GM13977 (cell line): Measurements from ENCODE around the gene GRIN2A.
"Not testable (repeated sequence)": the region's sequence is repeated elsewhere in the genome, so short reads cannot be mapped to it uniquely, and the experiment has no call there.

Experiments
- DNase-seq: peaks from one replicate; pipeline ENCODE4 v3.0.0; 2012; ENCODE audit warnings: low spot score
- CTCF ChIP-seq: IDR thresholded peaks from 2 replicates; pipeline ENCODE4 v1.5.1; 2012; ENCODE audit warnings: mild to moderate bottlenecking, control low read depth; ENCODE audit not compliant: insufficient read depth; ENCODE audit errors: extremely low read depth, missing control alignments
- in situ Hi-C: fragments of 300-500 bp; cut with MboI; formaldehyde crosslinking; loops from one replicate; pipeline ENCODE4 v1.12.0; 2022; ENCODE audit warnings: low sequenced_read_pairs, low pct_unique_long_range_greater_than_20kb, mixed read lengths, inconsistent platforms; ENCODE audit not compliant: unreplicated experiment

The GRIN2A gene

DNA sequence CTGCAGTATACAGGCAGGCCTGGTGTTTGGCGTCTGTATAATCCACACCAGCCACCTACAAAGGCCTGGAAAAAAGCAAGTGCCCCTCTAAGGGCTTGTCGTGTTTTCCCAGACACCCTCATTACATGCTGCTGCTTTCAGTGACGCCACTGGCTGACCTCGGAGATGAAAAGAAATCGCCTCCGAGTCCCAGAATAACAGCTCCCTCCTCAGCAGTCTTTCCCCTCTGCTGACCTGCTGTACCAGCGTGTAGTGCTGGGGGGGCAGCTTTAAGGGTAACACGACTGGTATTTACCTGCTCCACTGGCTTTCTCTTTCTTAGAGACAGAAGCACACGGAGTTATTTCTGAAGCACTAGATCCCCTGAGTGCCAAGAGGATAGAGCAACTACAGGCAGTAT is 296.8 kb downstream of the GRIN2A start:
- in situ Hi-C loops, result no loop called here
- no peak for TF ChIP-seq CTCF
- no peak for DNase-seq

- DNase-seq, in situ Hi-C loops: not testable (repeated sequence)
Measured at GRCh38 chr16:9875981-9876380, 306.2 kb downstream of the GRIN2A start.

- DNase-seq, result no peak
- in situ Hi-C loops, result no loop called here
- no peak for TF ChIP-seq CTCF
Measured at GRCh38 chr16:9874219-9874618, 308.0 kb downstream of the GRIN2A start.

- no peak for TF ChIP-seq CTCF
- in situ Hi-C loops, result no loop called here
- no peak for DNase-seq
Measured at GRCh38 chr16:9870962-9871361, 311.3 kb downstream of the GRIN2A start.

GRCh38 chr16:9869776-9870175 is 312.5 kb downstream of the GRIN2A start:
- TF ChIP-seq CTCF, result no peak
- in situ Hi-C loops, result no loop called here
- DNase-seq, result no peak

GRCh38 chr16:9868606-9869149 is 313.6 kb downstream of the GRIN2A start:
- in situ Hi-C loops, result no loop called here
- no peak for TF ChIP-seq CTCF
- DNase-seq, result no peak

DNA sequence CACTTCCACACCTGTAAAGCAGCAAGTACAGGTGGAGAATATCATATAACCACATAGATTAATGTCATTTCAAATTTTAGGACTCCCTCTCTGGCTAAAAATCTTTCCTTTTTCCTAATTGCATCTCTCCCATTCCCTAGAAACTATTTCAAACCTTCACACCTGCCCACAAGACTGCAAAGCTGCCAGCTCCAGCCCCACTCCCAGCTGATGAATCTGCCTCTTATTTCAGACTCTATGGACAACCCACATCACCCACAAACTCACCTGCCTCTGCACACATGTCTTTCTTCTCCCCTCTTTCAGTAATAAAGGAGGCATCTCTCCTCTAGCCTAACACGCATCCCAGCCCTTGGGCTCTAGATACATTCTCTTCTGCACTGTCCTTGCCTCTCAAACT is 315.1 kb downstream of the GRIN2A start:
- DNase-seq, result no peak
- in situ Hi-C loops, result no loop called here
- no peak for TF ChIP-seq CTCF
